ENCODE results near the gene KIF5C. TPM values are rescaled to one million over a fixed set of nuclear protein-coding genes. Genes with fewer than 3 reads are reported as not detected.

KIF5C gene
- total and polyA plus RNA-seq, 2 experiments from 2014 or later: 45.0 to 49.1 TPM

DNA sequence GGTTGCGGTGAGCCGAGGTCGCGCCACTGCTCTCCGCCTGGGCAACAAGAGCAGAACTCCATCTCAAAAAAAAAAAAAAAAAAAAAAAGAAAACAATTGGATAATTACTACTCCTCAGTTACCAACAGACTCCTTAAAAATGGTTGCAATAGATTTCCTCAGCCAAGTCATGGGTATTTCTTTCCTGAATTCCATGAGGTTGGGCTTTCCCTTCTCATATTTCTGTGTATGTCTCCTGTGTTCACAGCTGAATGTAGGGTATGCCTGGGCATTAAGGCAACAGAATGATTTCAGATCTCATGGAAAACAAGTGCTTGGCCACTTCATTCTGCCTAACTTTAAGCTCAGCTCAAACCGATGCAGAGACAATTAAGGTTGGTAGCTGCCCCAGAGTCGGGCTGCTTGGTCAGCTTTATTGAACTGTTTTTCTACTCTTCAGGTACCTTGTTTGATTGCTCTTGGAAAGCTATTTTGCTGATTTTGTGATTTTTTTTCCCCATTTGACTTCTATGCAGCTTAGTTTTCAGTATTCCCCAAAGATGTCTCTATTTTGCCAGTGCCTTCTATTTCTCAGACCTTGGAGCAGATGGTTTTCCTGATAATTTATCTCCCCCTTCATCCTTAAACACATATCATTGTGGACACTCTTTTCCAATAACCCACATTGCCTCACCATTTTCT, 24.8 kb downstream of the KIF5C start:
- Histone ChIP-seq H3K27ac (ENCODE audit: low read depth) (no peak overlapping the region), H4K20me1 (replicated peaks; ENCODE audit: insufficient read depth) (peaks cover 6% of the 10 kb centered on the region; the same call in 1 of the 2 replicates), H3F3A (replicated peaks; ENCODE audit: low read depth) (no peaks in the 10 kb centered on the region), H3K27me3 (ENCODE audit: insufficient read depth) (no peaks in the 10 kb centered on the region), H3K4me2 (no peak overlapping the region), H3K36me3 (ENCODE audit: insufficient read depth) (no peaks in the 10 kb centered on the region), H3K4me3 (no peak overlapping the region), H3K4me1 (ENCODE audit: insufficient read depth) (0 out of 2 replicates have a peak, but pooled peaks cover 5% of the 10 kb centered on the region), H2AFZ (no peak overlapping the region), H3K79me2 (replicated peaks; ENCODE audit: insufficient read depth) (peaks cover 54% of the 10 kb centered on the region), H3K9me2 (ENCODE audit: insufficient read depth) (no peaks in the 10 kb centered on the region)
- no peak for DNase-seq (ENCODE audit: low spot score)
- Mint-ChIP-seq H3K27ac (no peak overlapping the region), H3K4me3 (no peak overlapping the region), H3K27me3 (ENCODE audit: insufficient read depth, low read depth, poor library complexity) (no peaks in the 10 kb centered on the region), H3K9me3 (no peaks in the 10 kb centered on the region), H3K36me3 (ENCODE audit: low read depth) (no peaks in the 10 kb centered on the region), H3K4me1 (peaks cover 8% of the 10 kb centered on the region)
- ATAC-seq: no peak
- TF ChIP-seq JUNB (IDR thresholded peaks at IDR 0.05; ENCODE audit: unreplicated experiment) (no peak), CTCF (conservative IDR thresholded peaks at IDR 0.05; ENCODE audit: low read depth in 2 of 2) (no peak), EZH2 (IDR thresholded peaks at IDR 0.05; ENCODE audit: low read depth, unreplicated experiment) (no peak), ZNF331 (CRISPR knock-in tag; IDR thresholded peaks at IDR 0.05; ENCODE audit: low read depth) (no peak), EZH2phosphoT487 (IDR thresholded peaks at IDR 0.05; ENCODE audit: unreplicated experiment) (no peak), NANOG (IDR thresholded peaks at IDR 0.05; ENCODE audit: borderline replicate concordance) (no peak), CREB1 (CRISPR knock-in tag; IDR thresholded peaks at IDR 0.05; ENCODE audit: low read depth) (no peak), REST (IDR thresholded peaks at IDR 0.05; ENCODE audit: unreplicated experiment) (no peak), ZNF114 (CRISPR knock-in tag; IDR thresholded peaks at IDR 0.05) (no peak), STAT1 (IDR thresholded peaks at IDR 0.05; ENCODE audit: unreplicated experiment) (no peak), POLR2AphosphoS5 (IDR thresholded peaks at IDR 0.05; ENCODE audit: low read depth) (no peak)
- TF ChIP-seq, protein P1, sequence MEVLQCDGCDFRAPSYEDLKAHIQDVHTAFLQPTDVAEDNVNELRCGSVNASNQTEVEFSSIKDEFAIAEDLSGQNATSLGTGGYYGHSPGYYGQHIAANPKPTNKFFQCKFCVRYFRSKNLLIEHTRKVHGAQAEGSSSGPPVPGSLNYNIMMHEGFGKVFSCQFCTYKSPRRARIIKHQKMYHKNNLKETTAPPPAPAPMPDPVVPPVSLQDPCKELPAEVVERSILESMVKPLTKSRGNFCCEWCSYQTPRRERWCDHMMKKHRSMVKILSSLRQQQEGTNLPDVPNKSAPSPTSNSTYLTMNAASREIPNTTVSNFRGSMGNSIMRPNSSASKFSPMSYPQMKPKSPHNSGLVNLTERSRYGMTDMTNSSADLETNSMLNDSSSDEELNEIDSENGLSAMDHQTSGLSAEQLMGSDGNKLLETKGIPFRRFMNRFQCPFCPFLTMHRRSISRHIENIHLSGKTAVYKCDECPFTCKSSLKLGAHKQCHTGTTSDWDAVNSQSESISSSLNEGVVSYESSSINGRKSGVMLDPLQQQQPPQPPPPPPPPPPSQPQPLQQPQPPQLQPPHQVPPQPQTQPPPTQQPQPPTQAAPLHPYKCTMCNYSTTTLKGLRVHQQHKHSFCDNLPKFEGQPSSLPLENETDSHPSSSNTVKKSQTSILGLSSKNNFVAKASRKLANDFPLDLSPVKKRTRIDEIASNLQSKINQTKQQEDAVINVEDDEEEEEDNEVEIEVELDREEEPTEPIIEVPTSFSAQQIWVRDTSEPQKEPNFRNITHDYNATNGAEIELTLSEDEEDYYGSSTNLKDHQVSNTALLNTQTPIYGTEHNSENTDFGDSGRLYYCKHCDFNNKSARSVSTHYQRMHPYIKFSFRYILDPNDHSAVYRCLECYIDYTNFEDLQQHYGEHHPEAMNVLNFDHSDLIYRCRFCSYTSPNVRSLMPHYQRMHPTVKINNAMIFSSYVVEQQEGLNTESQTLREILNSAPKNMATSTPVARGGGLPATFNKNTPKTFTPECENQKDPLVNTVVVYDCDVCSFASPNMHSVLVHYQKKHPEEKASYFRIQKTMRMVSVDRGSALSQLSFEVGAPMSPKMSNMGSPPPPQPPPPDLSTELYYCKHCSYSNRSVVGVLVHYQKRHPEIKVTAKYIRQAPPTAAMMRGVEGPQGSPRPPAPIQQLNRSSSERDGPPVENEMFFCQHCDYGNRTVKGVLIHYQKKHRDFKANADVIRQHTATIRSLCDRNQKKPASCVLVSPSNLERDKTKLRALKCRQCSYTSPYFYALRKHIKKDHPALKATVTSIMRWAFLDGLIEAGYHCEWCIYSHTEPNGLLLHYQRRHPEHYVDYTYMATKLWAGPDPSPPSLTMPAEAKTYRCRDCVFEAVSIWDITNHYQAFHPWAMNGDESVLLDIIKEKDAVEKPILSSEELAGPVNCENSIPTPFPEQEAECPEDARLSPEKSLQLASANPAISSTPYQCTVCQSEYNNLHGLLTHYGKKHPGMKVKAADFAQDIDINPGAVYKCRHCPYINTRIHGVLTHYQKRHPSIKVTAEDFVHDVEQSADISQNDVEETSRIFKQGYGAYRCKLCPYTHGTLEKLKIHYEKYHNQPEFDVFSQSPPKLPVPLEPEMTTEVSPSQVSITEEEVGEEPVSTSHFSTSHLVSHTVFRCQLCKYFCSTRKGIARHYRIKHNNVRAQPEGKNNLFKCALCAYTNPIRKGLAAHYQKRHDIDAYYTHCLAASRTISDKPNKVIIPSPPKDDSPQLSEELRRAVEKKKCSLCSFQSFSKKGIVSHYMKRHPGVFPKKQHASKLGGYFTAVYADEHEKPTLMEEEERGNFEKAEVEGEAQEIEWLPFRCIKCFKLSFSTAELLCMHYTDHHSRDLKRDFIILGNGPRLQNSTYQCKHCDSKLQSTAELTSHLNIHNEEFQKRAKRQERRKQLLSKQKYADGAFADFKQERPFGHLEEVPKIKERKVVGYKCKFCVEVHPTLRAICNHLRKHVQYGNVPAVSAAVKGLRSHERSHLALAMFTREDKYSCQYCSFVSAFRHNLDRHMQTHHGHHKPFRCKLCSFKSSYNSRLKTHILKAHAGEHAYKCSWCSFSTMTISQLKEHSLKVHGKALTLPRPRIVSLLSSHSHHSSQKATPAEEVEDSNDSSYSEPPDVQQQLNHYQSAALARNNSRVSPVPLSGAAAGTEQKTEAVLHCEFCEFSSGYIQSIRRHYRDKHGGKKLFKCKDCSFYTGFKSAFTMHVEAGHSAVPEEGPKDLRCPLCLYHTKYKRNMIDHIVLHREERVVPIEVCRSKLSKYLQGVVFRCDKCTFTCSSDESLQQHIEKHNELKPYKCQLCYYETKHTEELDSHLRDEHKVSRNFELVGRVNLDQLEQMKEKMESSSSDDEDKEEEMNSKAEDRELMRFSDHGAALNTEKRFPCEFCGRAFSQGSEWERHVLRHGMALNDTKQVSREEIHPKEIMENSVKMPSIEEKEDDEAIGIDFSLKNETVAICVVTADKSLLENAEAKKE (CRISPR knock-in tag; IDR thresholded peaks at IDR 0.05): no peak
- TF ChIP-seq, protein P2, sequence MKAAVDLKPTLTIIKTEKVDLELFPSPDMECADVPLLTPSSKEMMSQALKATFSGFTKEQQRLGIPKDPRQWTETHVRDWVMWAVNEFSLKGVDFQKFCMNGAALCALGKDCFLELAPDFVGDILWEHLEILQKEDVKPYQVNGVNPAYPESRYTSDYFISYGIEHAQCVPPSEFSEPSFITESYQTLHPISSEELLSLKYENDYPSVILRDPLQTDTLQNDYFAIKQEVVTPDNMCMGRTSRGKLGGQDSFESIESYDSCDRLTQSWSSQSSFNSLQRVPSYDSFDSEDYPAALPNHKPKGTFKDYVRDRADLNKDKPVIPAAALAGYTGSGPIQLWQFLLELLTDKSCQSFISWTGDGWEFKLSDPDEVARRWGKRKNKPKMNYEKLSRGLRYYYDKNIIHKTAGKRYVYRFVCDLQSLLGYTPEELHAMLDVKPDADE (IDR thresholded peaks at IDR 0.05): no peak

Measured in GM23338 (cell line).